Endothelial cell of umbilical vein (primary cell): ENCODE measurements around the gene FOXJ3. TPM values are rescaled to one million over a fixed set of nuclear protein-coding genes. Genes with fewer than 3 reads are reported as not detected.

Source experiments
- BruUV-seq: library from RNA; stranded (reverse); fragments of 400-500 nt; replicated peaks from 2 replicates; lab custom pipeline; 2021; lab: Mats Ljungman, UMichigan
- CTCF ChIA-PET: fragments of 300-600, 350-600 bp; sonication (Branson Sonifier 250); formaldehyde crosslinking; loops from one replicate; lab custom pipeline; 2021; ENCODE audit warnings: antibody characterized with exemption, inconsistent platforms; lab: Charles Lee
- POLR2A ChIA-PET: fragments of 300-600, 350-600 bp; sonication (Branson Sonifier 250); formaldehyde crosslinking; loops from one replicate; lab custom pipeline; 2021; ENCODE audit warnings: antibody characterized with exemption, inconsistent platforms; lab: Charles Lee
- DNase-seq: peaks from one replicate; pipeline ENCODE4 v3.0.0-alpha.2; 2011; ENCODE audit warnings: low read depth, low spot score
- FAIRE-seq: peaks from 2 replicates; lab custom pipeline; 2011; peaks lifted over from hg19 to GRCh38; lab: Jason Lieb, UNC
- H2AFZ ChIP-seq: 2 replicates; pipeline ENCODE4 v1.6.0; 2012; ENCODE audit warnings: low read depth, low read length, control low read depth, inconsistent platforms
- H3K27ac ChIP-seq: 2 replicates; pipeline ENCODE4 v1.5.1; 2011; ENCODE audit warnings: low read depth, mild to moderate bottlenecking, control low read depth, low read length, moderate library complexity; ENCODE audit not compliant: insufficient read depth
- H3K27me3 ChIP-seq, 2 experiments: 2 replicates each; pipeline versions ENCODE4 v1.6.0 to v1.6.1; 2011; ENCODE audit warnings: low read length in 2 of 2, mixed read lengths in 1 of 2; ENCODE audit not compliant: control insufficient read depth in 2 of 2, insufficient read depth in 2 of 2
- H3K36me3 ChIP-seq, 2 experiments: 2 replicates in 1 of 2; 3 replicates in 1 of 2; pipeline ENCODE4 v1.5.1; 2011; ENCODE audit warnings: low read length in 2 of 2, mild to moderate bottlenecking in 1 of 2, moderate library complexity in 1 of 2; ENCODE audit not compliant: control insufficient read depth in 2 of 2, insufficient read depth in 2 of 2; ENCODE audit errors: extremely low read depth in 1 of 2
- H3K4me1 ChIP-seq: 3 replicates; pipeline ENCODE4 v1.5.1; 2011; ENCODE audit warnings: mild to moderate bottlenecking, low read length; ENCODE audit not compliant: control insufficient read depth, insufficient read depth; ENCODE audit errors: extremely low read depth
- H3K4me2 ChIP-seq: 2 replicates; pipeline ENCODE4 v1.6.1; 2011; ENCODE audit warnings: low read length, control low read depth, mixed read lengths; ENCODE audit not compliant: insufficient read depth
- H3K4me3 ChIP-seq, 3 experiments: fragments of 200-600 bp in 1 of 3; sonication (generic), shearing (Covaris generic) in 1 of 3; replicated peaks in 1 of 3; 2 replicates each; pipeline ENCODE4 v1.5.1; 2011 to 2016; ENCODE audit warnings: control low read depth in 3 of 3, low read length in 3 of 3, mild to moderate bottlenecking in 2 of 3, inconsistent platforms in 1 of 3, low read depth in 1 of 3, moderate library complexity in 1 of 3; ENCODE audit not compliant: insufficient read depth in 1 of 3
- H3K79me2 ChIP-seq: 2 replicates; pipeline ENCODE4 v1.6.0; 2012; ENCODE audit warnings: low read length, inconsistent platforms; ENCODE audit not compliant: control insufficient read depth, insufficient read depth
- H3K9ac ChIP-seq: replicated peaks from 2 replicates; pipeline ENCODE3; 2011; ENCODE audit warnings: low read length, control low read depth; ENCODE audit not compliant: insufficient read depth; ENCODE audit errors: extremely low read depth
- H3K9me1 ChIP-seq: replicated peaks from 3 replicates; pipeline ENCODE4 v1.6.0; 2011; ENCODE audit warnings: mild to moderate bottlenecking, low read length; ENCODE audit not compliant: control insufficient read depth, insufficient read depth; ENCODE audit errors: extremely low read depth
- H3K9me3 ChIP-seq: replicated peaks from 2 replicates; pipeline ENCODE4 v1.5.1; 2012; ENCODE audit warnings: low read length, inconsistent platforms; ENCODE audit not compliant: control insufficient read depth, insufficient read depth
- H4K20me1 ChIP-seq: replicated peaks from 2 replicates; pipeline ENCODE3; 2011; ENCODE audit warnings: mild to moderate bottlenecking, low read length; ENCODE audit not compliant: control insufficient read depth, insufficient read depth; ENCODE audit errors: extremely low read depth
- CTCF ChIP-seq, 2 donors: IDR thresholded peaks; 1 replicate in 1 of 2; 2 replicates in 1 of 2; pipeline ENCODE4 v1.5.1; 2011; ENCODE audit warnings: low read length in 2 of 2, mild to moderate bottlenecking in 2 of 2, moderate library complexity in 2 of 2, control low read depth in 1 of 2, inconsistent platforms in 1 of 2, low read depth in 1 of 2; ENCODE audit not compliant: insufficient read depth in 1 of 2; ENCODE audit errors: extremely low read depth in 1 of 2
- MAX ChIP-seq: IDR thresholded peaks from 2 replicates; pipeline ENCODE4 v1.6.1; 2011; ENCODE audit not compliant: insufficient read depth, insufficient read length
- dilution Hi-C: fragments of 300-500 bp; cut with MboI; formaldehyde crosslinking; loops from one replicate; pipeline ENCODE4 v1.15.0; 2019; ENCODE audit warnings: low sequenced_read_pairs; ENCODE audit not compliant: extremely low pct_ligation_motif_present
- intact Hi-C: fragments of 100-400 bp; cut with micrococcal nuclease; formaldehyde crosslinking; loops from one replicate; pipeline ENCODE4 v1.10.0; 2022
- polyA plus RNA-seq, 4 experiments: library from polyadenylated mRNA; depleted of rRNA in 3 of 4; stranded (reverse) in 3 of 4; unstranded in 1 of 4; fragments of >200 nt; gene quantifications; 2 replicates each; pipeline versions ENCODE4 v1.2.1 to v1.2.3, GENCODE V29; 2011 to 2012; ENCODE audit warnings: missing spikeins in 1 of 4
- total RNA-seq: library from RNA; stranded (reverse); gene quantifications from 2 replicates; pipeline ENCODE4 v1.2.3, GENCODE V29; 2021

Gene FOXJ3
- total and polyA plus RNA-seq, 2 donors (not counting 3 experiments of a cell fraction or from before 2014, with no cell fraction given) = 34.7 to 38.8 TPM

GRCh38 chr1:42173155-42173933 lies 161.7 kb downstream of the FOXJ3 start:
- dilution Hi-C loops = no loop called here
- Histone ChIP-seq H4K20me1 (no peaks in the 10 kb centered on the region), H3K4me1 (peaks cover 17% of the 10 kb centered on the region), H3K9me3 (no peaks in the 10 kb centered on the region), H3K4me3 (no peak overlapping the region), H3K36me3 (no peaks in the 10 kb centered on the region), H3K79me2 (no peaks in the 10 kb centered on the region), H3K27me3 (no peaks in the 10 kb centered on the region), H3K4me2 (no peak overlapping the region), H2AFZ (no peak overlapping the region), H3K27ac (no peak overlapping the region), H3K9ac (no peak overlapping the region), H3K9me1 (no peaks in the 10 kb centered on the region)
- POLR2A ChIA-PET = no interaction called here
- no TSS peak for BruUV-seq
- peak; percentile 52 for DNase-seq
- CTCF ChIA-PET = interaction anchor here (0.5 to 4.9 kb wide), 77 partner anchors 8 to 659 kb away, joined by 3 to 58 read pairs (median 4); partner anchors contain the start of genes CCDC30, FOXJ3 and GUCA2A
- TF ChIP-seq CTCF (IDR thresholded peaks at IDR 0.05; ENCODE audit: extremely low read depth in 1 of 2, insufficient read depth in 1 of 2, low read depth in 1 of 2, low read length in 2 of 2) (peak; percentile 97 to 98), MAX (no peak)
- intact Hi-C loops = loop anchor here (1.0 to 10.0 kb wide), 5 partner anchors 26 to 599 kb away; partner anchors contain the start of genes CCDC30 and PPIH
- FAIRE-seq = peak; percentile 56
